ENCODE data around the gene HNRNPUL2.
A peak's percentile ranks its signal among the peaks of the same experiment; 100 is the strongest.
"Not testable (repeated sequence)": the region's sequence is repeated elsewhere in the genome, so short reads cannot be mapped to it uniquely, and the experiment has no call there.

HNRNPUL2 gene

DNA sequence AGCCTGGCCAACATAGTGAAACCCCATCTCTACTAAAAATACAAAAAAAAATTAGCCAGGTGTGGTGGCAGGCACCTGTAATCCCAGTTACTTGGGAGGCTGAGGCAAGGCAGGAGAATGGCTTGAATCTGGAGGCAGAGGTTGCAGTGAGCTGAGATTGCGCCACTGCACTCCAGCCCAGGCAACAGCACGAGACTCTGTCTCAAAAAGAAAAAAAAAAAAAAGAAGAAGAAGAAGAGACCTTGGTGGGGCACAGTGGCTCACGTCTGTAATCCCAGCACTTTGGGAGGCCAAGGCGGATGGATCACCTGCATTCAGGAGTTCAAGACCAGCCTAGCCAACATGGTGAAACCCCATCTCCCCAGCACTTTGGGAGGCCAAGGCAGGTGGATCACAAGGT, 23.3 kb downstream of the HNRNPUL2 start:
- not testable (repeated sequence) for DNase-seq (ENCODE audit: low spot score)

GRCh38 chr11:62702246-62702645, 25.0 kb downstream of the HNRNPUL2 start:
- DNase-seq (ENCODE audit: low spot score): no peak

DNA sequence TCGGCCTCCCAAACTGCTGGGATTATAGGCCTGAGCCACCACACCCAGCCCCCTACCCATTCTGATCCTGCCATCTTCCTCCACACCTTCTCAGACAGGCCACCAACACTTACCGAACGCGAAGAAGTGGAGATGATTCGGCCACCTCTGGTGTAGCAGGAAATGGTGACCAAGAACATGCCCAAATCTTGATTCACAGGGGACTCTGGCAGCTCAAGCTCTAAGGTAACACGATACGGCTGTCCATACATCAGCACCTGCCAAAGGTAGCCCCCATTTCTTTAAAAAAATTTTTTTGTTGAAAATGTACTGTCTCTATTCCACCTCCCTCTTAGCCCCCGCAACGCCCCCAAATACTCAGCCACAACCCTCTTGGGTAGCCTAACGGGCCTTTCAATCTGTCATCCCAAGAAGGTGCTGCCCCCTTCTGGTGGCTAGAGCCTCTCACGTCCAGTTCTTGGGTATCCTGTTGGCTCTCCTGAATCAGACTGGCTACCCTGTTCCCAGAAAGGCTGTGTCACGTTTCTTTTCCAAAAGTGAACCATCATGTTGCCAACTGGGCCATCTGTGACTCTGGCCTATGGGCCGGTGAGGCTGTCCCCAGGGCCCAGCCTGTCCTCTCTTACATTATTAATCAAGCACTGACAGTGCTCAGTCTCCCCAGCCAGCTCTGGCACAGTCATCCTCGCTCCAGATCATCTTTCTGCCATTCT, 32.6 kb downstream of the HNRNPUL2 start:
- peak; percentile 94 for DNase-seq (ENCODE audit: low spot score)

- DNase-seq (ENCODE audit: low spot score): not testable (repeated sequence)
These were observed 33.6 kb downstream of the HNRNPUL2 start for GRCh38 chr11:62693624-62694023.

DNA sequence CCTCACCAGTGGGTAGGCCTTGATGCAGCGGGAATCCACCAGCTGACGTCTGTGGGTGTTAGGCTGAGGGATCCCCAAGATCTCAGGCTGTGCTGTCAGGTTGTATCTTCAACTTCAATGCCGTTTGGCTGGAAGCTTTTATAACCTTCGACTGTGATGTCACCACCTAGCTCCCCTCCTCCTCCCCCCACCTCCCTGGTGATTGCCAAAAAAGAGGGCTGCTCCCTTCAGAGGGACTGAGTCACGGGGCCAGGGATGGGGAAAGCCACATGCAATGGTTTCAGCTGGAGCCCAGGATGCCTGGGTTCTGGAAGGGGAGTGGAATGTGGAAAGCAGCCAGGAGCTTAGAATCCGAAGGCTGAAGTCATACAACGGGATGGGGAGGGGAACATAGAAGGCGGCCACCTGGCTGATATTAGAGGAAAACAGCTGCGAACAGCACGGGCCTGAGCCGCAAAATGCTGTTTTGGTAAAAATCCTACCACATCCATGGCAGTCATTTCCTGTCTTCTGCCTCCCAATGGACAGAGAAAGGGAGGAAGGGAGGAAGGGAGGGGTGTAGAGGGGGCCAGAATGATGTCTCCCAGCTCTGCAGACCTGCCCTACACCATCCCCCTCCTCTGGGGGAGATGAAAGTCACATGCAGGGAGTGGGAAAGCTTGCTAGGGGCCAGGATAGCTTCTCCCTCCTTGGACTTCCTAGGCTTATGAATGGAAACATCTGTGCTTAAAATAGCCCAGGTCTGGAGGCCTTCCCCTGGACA, 37.7 kb downstream of the HNRNPUL2 start, which contains the start of gene LRRN4CL:
LRRN4CL (minus strand) TSS at position 110 of the 763 bp plus-strand sequence. CDS start 1,022 bp downstream, outside the sequence.
- no peak for DNase-seq (ENCODE audit: low spot score)

- DNase-seq (ENCODE audit: low spot score): no peak
These were observed 38.8 kb downstream of the HNRNPUL2 start for GRCh38 chr11:62688491-62688890.

- no peak for DNase-seq (ENCODE audit: low spot score)
These were observed 39.5 kb downstream of the HNRNPUL2 start for GRCh38 chr11:62687508-62688396.

GRCh38 chr11:62682518-62682917, 44.7 kb downstream of the HNRNPUL2 start:
- no peak for DNase-seq (ENCODE audit: low spot score)

DNA sequence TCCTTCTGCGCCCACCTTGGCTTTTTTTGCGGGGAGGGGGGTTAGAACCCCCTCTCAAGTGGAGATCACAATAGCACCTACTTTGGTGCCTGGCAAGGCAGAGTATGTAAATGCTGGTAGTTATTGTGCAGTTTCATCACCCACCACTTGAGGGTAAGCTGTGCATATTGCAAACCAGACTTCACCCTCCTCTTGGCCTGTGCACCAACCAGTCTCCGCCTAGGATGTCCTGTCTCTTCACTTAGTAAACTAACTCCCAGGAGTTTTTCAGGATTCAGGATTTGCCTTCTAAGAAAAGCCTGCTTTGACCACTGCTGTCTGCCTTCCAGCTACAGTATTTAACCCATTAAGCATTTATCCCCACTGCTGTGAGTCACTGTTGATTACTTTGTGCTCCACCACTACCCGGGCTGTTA, 46.4 kb downstream of the HNRNPUL2 start:
- DNase-seq (ENCODE audit: low spot score): peak; percentile 60

- peak; percentile 83 for DNase-seq (ENCODE audit: low spot score)
These were observed 48.2 kb downstream of the HNRNPUL2 start, which contains the start of gene UBXN1 for GRCh38 chr11:62678770-62679696. UBXN1 (minus strand) TSS chr11:62679073; CDS start chr11:62678923, 150 bp downstream.

- DNase-seq (ENCODE audit: low spot score): no peak
These were observed 48.9 kb downstream of the HNRNPUL2 start for GRCh38 chr11:62678433-62678769.

DNA sequence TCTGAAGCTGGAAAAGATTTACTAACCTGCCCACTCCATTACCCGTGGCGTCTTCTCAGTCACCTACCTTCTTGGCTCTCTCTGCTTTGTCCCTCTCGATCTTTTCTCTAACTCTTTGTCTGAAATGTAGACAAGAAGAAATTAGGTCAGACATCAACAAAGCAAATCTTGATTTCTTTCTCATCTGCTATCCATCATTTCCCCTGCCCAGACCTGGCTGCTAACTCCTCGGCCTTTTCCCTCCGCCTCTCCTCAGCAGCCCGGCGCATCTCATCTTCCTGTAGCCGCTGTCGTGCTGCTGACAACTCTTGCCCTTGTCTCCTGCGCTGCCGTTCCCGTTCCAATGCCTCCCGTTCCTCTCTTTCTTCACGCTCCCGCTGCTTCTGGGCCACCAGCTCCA, 49.5 kb downstream of the HNRNPUL2 start:
- DNase-seq (ENCODE audit: low spot score): no peak

GRCh38 chr11:62677156-62677555, 50.1 kb downstream of the HNRNPUL2 start:
- DNase-seq (ENCODE audit: low spot score): no peak

DNA sequence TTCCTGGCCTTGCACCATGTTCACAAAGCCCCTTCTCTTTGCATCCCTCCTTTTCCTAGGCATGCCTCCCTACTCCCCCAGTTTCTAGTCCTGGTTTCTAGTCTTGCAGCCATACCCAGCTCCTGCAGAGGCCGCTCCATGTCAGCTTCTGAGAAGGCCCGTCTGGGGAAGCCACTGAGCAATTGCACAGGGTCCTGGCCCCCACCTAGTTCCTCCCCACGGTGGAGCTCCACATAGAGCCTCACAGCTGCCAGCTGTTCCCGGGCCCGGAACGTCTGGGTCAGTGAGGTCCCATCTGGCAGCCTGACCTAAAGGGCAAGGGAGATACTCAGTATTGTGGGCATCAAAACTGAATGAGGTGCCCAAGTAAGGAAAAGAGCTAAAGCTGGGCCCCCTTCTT, 50.6 kb downstream of the HNRNPUL2 start:
- DNase-seq (ENCODE audit: low spot score): no peak

DNA sequence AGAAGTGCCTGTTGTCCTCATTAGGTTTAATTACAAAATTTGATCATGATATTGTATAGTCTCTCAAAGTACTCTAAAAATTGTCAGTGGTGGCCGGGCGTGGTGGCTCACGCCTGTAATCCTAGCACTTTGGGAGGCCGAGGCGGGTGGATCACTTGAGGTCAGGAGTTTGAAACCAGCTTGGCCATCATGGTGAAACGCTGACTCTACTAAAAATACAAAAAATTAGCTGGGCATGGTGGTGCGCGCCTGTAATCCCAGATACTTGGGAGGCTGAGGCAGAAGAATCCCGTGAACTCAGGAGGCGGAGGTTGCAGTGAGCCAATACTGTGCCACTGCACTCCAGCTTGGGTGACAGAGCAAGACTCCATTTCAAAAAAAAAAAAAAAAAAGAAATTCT, 51.8 kb downstream of the HNRNPUL2 start:
- DNase-seq (ENCODE audit: low spot score): not testable (repeated sequence)

GRCh38 chr11:62673196-62673525, 54.1 kb downstream of the HNRNPUL2 start:
- DNase-seq (ENCODE audit: low spot score): no peak

DNA sequence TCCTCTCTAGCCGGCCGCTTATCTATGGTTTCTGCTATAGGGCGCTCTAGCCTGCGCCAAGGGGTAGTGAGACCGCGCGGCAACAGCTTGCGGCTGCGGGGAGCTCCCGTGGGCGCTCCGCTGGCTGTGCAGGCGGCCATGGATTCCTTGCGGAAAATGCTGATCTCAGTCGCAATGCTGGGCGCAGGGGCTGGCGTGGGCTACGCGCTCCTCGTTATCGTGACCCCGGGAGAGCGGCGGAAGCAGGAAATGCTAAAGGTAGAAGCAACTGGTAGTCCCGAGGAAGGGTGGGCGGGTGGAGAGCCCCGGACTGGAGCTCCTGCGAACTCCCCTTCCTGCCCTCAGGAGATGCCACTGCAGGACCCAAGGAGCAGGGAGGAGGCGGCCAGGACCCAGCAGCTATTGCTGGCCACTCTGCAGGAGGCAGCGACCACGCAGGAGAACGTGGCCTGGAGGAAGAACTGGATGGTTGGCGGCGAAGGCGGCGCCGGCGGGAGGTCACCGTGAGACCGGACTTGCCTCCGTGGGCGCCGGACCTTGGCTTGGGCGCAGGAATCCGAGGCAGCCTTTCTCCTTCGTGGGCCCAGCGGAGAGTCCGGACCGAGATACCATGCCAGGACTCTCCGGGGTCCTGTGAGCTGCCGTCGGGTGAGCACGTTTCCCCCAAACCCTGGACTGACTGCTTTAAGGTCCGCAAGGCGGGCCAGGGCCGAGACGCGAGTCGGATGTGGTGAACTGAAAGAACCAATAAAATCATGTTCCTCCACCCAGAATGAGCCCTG, 55.5 kb downstream of the HNRNPUL2 start, which contains the start of the genes LBHD1 and UQCC3:
LBHD1 (minus strand) TSS at position 660 of the 782 bp plus-strand sequence. CDS start 2,236 bp downstream, outside the sequence.
UQCC3 (plus strand) TSS at position 66 of the 782 bp plus-strand sequence; CDS start at position 139, 73 bp downstream.
- peak; percentile 88 for DNase-seq (ENCODE audit: low spot score)

DNA sequence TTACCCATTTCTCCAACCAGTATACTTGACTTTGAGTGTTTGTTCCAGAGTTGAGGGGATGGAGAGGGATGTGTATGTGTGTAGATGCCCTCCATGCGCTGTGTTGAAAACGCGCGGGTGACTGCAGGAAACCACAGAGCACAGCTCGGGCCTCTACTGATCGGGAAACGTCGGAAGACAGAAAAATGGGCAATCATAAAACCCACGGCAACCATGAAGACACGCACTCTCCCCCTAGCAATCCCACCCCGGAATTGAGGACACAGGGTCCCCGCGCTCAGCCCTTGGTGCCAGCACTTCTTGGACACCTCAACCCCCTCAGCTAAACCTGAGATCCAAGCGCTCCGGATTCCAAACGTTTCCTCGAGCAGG, 56.0 kb downstream of the HNRNPUL2 start:
- no peak for DNase-seq (ENCODE audit: low spot score)

- no peak for DNase-seq (ENCODE audit: low spot score)
These were observed 57.7 kb downstream of the HNRNPUL2 start for GRCh38 chr11:62669420-62670161.

DNA sequence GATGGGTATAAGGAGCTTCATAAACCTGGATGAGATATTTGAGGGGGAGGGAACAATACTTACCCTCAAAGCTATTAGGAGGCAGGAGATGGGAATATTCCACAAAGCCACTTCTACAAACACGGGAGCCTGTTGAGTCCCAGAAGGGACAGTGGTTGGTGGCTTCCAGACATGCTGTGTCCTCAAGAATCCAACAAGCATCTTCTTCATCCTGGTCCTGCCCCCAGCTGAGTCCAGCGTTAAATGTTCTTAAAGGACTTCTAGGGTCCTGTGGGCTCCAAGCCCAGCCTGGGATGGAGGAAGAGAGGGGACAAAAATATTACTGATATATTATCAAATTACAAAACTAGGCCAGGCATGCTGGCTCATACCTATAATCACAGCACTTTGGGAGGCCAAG, 59.8 kb downstream of the HNRNPUL2 start:
- no peak for DNase-seq (ENCODE audit: low spot score)

Data from hematopoietic multipotent progenitor cell treated with erythropoietin and hydrocortisone succinate and interleukin-3 and kit ligand, for 17 days (in vitro differentiated cells).